NCI-H345 (cell line): Measurements from ENCODE around the gene SLC25A23.

Source experiments
- DNase-seq: peaks from one replicate; lab custom pipeline; 2025; lab: John Stamatoyannopoulos, UW

Gene SLC25A23

GRCh38 chr19:6424939-6425731, 34.5 kb downstream of the SLC25A23 start:
- DNase-seq: peak; percentile 100

- DNase-seq: peak; percentile 29
These were observed 35.2 kb downstream of the SLC25A23 start, which contains the start of gene KHSRP for GRCh38 chr19:6424195-6424938. Gene KHSRP, minus strand, starts transcription at chr19:6424811. Its CDS starts 110 bp downstream, at chr19:6424701.

GRCh38 chr19:6423499-6424194, 35.9 kb downstream of the SLC25A23 start:
- no peak for DNase-seq

- no peak for DNase-seq
These were observed 38.2 kb downstream of the SLC25A23 start for GRCh38 chr19:6421075-6422014.

- DNase-seq: no peak
These were observed 41.0 kb downstream of the SLC25A23 start for GRCh38 chr19:6418562-6418932.

GRCh38 chr19:6417713-6418561, 41.7 kb downstream of the SLC25A23 start:
- DNase-seq: no peak

- no peak for DNase-seq
These were observed 42.8 kb downstream of the SLC25A23 start for GRCh38 chr19:6416658-6417405.

GRCh38 chr19:6415591-6416190, 43.9 kb downstream of the SLC25A23 start:
- DNase-seq: no peak

- no peak for DNase-seq
These were observed 44.6 kb downstream of the SLC25A23 start for GRCh38 chr19:6414793-6415590.

GRCh38 chr19:6413721-6414643, 45.6 kb downstream of the SLC25A23 start:
- no peak for DNase-seq

- no peak for DNase-seq
These were observed 46.3 kb downstream of the SLC25A23 start for GRCh38 chr19:6413291-6413690.

GRCh38 chr19:6412447-6413091, 47.0 kb downstream of the SLC25A23 start:
- DNase-seq: peak; percentile 29

- no peak for DNase-seq
These were observed 47.5 kb downstream of the SLC25A23 start for GRCh38 chr19:6412061-6412446.

GRCh38 chr19:6409346-6409745, 50.2 kb downstream of the SLC25A23 start:
- DNase-seq: no peak

GRCh38 chr19:6406401-6406800, 53.2 kb downstream of the SLC25A23 start:
- DNase-seq: no peak

- no peak for DNase-seq
These were observed 56.6 kb downstream of the SLC25A23 start for GRCh38 chr19:6402837-6403608.
